T-cell (primary cell): ENCODE data around the gene PLA2G2D. TPM values are rescaled to one million over a fixed set of nuclear protein-coding genes. Genes with fewer than 3 reads are reported as not detected.

Source experiments
- ATAC-seq, 4 experiments: fragments of 200-7000 bp in 3 of 4; fragments of 150-1000 bp in 1 of 4; cut with Tn5 transposase; replicated peaks in 1 of 4; 1 replicate in 3 of 4; 2 replicates in 1 of 4; pipeline ENCODE4 v1.10.0; 2021; ENCODE audit warnings: moderate library complexity in 3 of 4, mild to moderate bottlenecking in 2 of 4, moderate number of reproducible peaks in 1 of 4
- CTCF ChIA-PET, 2 donors: fragments of 300-600 bp; sonication (Branson Sonifier 250); formaldehyde crosslinking; loops; one replicate each; lab custom pipeline; 2022; ENCODE audit warnings: antibody characterized with exemption in 2 of 2; lab: Charles Lee
- POLR2A ChIA-PET, 2 donors: fragments of 300-600 bp; sonication (Branson Sonifier 250); formaldehyde crosslinking; loops; one replicate each; lab custom pipeline; 2022; ENCODE audit warnings: antibody characterized with exemption in 2 of 2; lab: Charles Lee
- DNase-seq, 35 experiments: peaks; one replicate each; pipeline versions ENCODE4 v3.0.0 to v3.0.0-alpha.2; 2013 to 2023
- H3K27ac ChIP-seq: one replicate; pipeline ENCODE4 v1.5.1; 2013; ENCODE audit warnings: low read length
- H3K27me3 ChIP-seq, 2 experiments: replicated peaks in 1 of 2; 1 replicate in 1 of 2; 2 replicates in 1 of 2; pipeline versions ENCODE4 v1.6.1 to v1.7.0; 2013; ENCODE audit warnings: low read length in 1 of 2, mixed read lengths in 1 of 2; ENCODE audit not compliant: control insufficient read depth in 2 of 2, insufficient read depth in 2 of 2; ENCODE audit errors: extremely low read depth in 1 of 2
- H3K36me3 ChIP-seq, 2 donors: 1 replicate in 1 of 2; 2 replicates in 1 of 2; pipeline versions ENCODE4 v1.6.1 to v1.7.0; 2013; ENCODE audit warnings: low read length in 1 of 2; ENCODE audit not compliant: control insufficient read depth in 2 of 2, insufficient read depth in 1 of 2; ENCODE audit errors: extremely low read depth in 1 of 2
- H3K4me1 ChIP-seq, 2 experiments: 1 replicate in 1 of 2; 2 replicates in 1 of 2; pipeline versions ENCODE4 v1.6.1 to v1.7.0; 2013; ENCODE audit warnings: low read length in 2 of 2, mixed read lengths in 1 of 2; ENCODE audit not compliant: insufficient read depth in 2 of 2, control insufficient read depth in 1 of 2; ENCODE audit errors: extremely low read depth in 1 of 2
- H3K4me3 ChIP-seq, 2 donors: 1 replicate in 1 of 2; 2 replicates in 1 of 2; pipeline versions ENCODE4 v1.5.1 to v1.7.0; 2013; ENCODE audit warnings: mild to moderate bottlenecking in 2 of 2, low read length in 1 of 2, moderate library complexity in 1 of 2; ENCODE audit not compliant: control insufficient read depth in 1 of 2; ENCODE audit errors: extremely low read depth in 1 of 2
- H3K9me3 ChIP-seq: 2 replicates; pipeline ENCODE4 v1.7.0; 2013
- H3K27ac Mint-ChIP-seq, 2 donors: one replicate each; pipeline ENCODE4 v1.8.0; 2020 to 2021; ENCODE audit warnings: mild to moderate bottlenecking in 2 of 2, mixed read lengths in 2 of 2
- H3K27me3 Mint-ChIP-seq, 2 donors: one replicate each; pipeline ENCODE4 v1.8.0; 2021 to 2022; ENCODE audit warnings: mixed read lengths in 2 of 2
- H3K36me3 Mint-ChIP-seq: one replicate; pipeline ENCODE4 v1.8.0; 2021; ENCODE audit warnings: mixed read lengths
- H3K4me1 Mint-ChIP-seq, 3 donors: one replicate each; pipeline ENCODE4 v1.8.0; 2020 to 2022; ENCODE audit warnings: mixed read lengths in 3 of 3, mild to moderate bottlenecking in 1 of 3
- H3K4me3 Mint-ChIP-seq, 3 donors: one replicate each; pipeline ENCODE4 v1.8.0; 2020 to 2022; ENCODE audit warnings: mild to moderate bottlenecking in 3 of 3, mixed read lengths in 3 of 3, moderate library complexity in 3 of 3
- H3K9me3 Mint-ChIP-seq, 3 donors: one replicate each; pipeline ENCODE4 v1.8.0; 2020 to 2022; ENCODE audit warnings: mixed read lengths in 3 of 3
- WGBS: methylation state at CpG from one replicate; pipeline ENCODE4 v1.1.5; 2013; ENCODE audit warnings: missing lambda C conversion rate; ENCODE audit not compliant: insufficient coverage; 5-methylcytosine and 5-hydroxymethylcytosine counted together
- total RNA-seq, 35 experiments: library from RNA in 6 of 35; stranded (reverse) in 6 of 35; fragments of 120-200 nt in 1 of 35; gene quantifications; one replicate each; pipeline versions ENCODE4 v1.2.1 to v1.2.4 and lab custom pipeline; 2013 to 2026

Gene PLA2G2D
- total RNA-seq, 5 donors from 2014 or later (not counting 1 experiment from before 2014, with no cell fraction given): not detected

- ChIA-PET CTCF (no interaction called here), POLR2A (no interaction called here)
- 69% methylated on average over 4 of the region's 9 CpGs for WGBS
- Mint-ChIP-seq H3K27me3 (peaks cover 11 to 16% of the 10 kb centered on the region in 2 donors), H3K36me3 (no peaks in the 10 kb centered on the region), H3K27ac (no peak within 1 kb of the TSS), H3K4me1 (no peaks in the 10 kb centered on the region), H3K9me3 (no peaks in the 10 kb centered on the region), H3K4me3 (no peak within 1 kb of the TSS)
- no peaks in the 10 kb centered on the region for H3K36me3 ChIP-seq
- no peak within 1 kb of the TSS for H3K4me3 ChIP-seq
- no peaks in the 10 kb centered on the region for H3K4me1 ChIP-seq
- peaks cover 0 to 28% of the 10 kb centered on the region in 2 experiments for H3K27me3 ChIP-seq
- no peaks in the 10 kb centered on the region for H3K9me3 ChIP-seq
- DNase-seq: no peak
- no peak within 1 kb of the TSS for H3K27ac ChIP-seq
- no peak for ATAC-seq
Measured at GRCh38 chr1:20138961-20139550, 19.7 kb upstream of the PLA2G2D start, which contains the start of gene PLA2G2F. Gene PLA2G2F (plus strand): TSS chr1:20139323. CDS start chr1:20139428, 105 bp downstream.

DNA sequence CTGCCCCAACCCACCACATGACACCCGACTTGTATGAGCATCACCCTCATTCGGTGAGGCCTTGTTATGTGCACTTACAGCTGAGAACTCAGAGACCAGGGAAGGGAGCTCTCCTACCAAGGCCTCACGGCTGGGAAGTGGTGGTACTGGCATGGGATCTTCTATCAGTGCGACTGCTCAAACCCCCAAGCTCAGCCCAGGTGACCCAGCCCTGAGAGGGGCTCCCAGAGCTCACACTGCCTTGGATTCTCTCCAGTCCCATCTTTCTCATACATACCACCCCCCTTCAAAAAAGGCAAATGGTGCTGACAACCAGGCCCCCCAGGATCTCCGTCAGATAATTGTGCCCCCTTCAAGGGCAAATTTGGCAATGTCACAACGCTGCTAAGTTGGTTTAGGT is 19.0 kb upstream of the PLA2G2D start:
- Mint-ChIP-seq H3K9me3 (no peaks in the 10 kb centered on the region), H3K36me3 (no peaks in the 10 kb centered on the region), H3K4me3 (no peak overlapping the region), H3K27me3 (peaks cover 16% of the 10 kb centered on the region in 2 donors), H3K27ac (no peak overlapping the region), H3K4me1 (no peaks in the 10 kb centered on the region)
- Histone ChIP-seq H3K4me3 (no peak overlapping the region), H3K27ac (no peak overlapping the region), H3K36me3 (no peaks in the 10 kb centered on the region), H3K4me1 (no peaks in the 10 kb centered on the region), H3K9me3 (no peaks in the 10 kb centered on the region), H3K27me3 (peaks cover 0 to 29% of the 10 kb centered on the region in 2 experiments)
- ChIA-PET CTCF (no interaction called here), POLR2A (no interaction called here)
- ATAC-seq (no peak), DNase-seq (no peak)
- WGBS: 100% methylated on average over 1 of the region's 6 CpGs

GRCh38 chr1:20137604-20138003 is 18.3 kb upstream of the PLA2G2D start:
- no peaks in the 10 kb centered on the region for H3K4me1 ChIP-seq
- Mint-ChIP-seq H3K36me3 (no peaks in the 10 kb centered on the region), H3K27me3 (peaks cover 16 to 19% of the 10 kb centered on the region in 2 donors), H3K4me3 (no peak overlapping the region), H3K9me3 (no peaks in the 10 kb centered on the region), H3K27ac (no peak overlapping the region), H3K4me1 (no peaks in the 10 kb centered on the region)
- no peak overlapping the region for H3K4me3 ChIP-seq
- DNase-seq: no peak
- H3K27ac ChIP-seq: no peak overlapping the region
- POLR2A ChIA-PET: no interaction called here
- WGBS: 100% methylated on average over 1 of the region's 1 CpG
- H3K9me3 ChIP-seq: no peaks in the 10 kb centered on the region
- ATAC-seq: no peak
- no peaks in the 10 kb centered on the region for H3K36me3 ChIP-seq
- CTCF ChIA-PET: no interaction called here
- H3K27me3 ChIP-seq: peaks cover 0 to 24% of the 10 kb centered on the region in 2 experiments

DNA sequence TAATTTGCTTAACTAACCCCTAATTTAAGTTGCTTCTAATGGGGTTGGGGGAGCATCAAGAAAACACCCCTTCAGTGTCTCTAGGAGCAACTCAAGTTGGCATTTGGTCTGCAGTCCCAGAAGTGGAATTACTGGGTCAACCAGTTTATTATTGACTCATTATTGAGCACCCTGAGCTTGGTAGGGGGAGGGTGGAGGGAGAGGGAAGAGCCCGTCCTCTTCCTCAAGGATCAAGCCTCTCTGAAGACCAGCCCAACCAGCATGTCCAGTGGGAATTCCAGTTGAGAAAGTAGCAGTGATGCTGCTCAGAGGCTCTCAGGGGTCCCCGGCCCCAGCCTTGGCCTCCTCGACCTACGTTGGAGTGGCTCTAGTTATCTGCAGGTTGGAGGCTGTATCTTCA is 17.7 kb upstream of the PLA2G2D start:
- Histone ChIP-seq H3K4me3 (no peak overlapping the region), H3K27ac (no peak overlapping the region), H3K27me3 (peaks cover 0 to 21% of the 10 kb centered on the region in 2 experiments), H3K4me1 (no peaks in the 10 kb centered on the region), H3K9me3 (no peaks in the 10 kb centered on the region), H3K36me3 (no peaks in the 10 kb centered on the region)
- Mint-ChIP-seq H3K36me3 (no peaks in the 10 kb centered on the region), H3K4me1 (no peaks in the 10 kb centered on the region), H3K27me3 (peaks cover 16 to 22% of the 10 kb centered on the region in 2 donors), H3K9me3 (peaks cover 0 to 3% (median 0%) of the 10 kb centered on the region in 3 donors), H3K4me3 (no peak overlapping the region), H3K27ac (no peak overlapping the region)
- DNase-seq: no peak
- ChIA-PET POLR2A (no interaction called here), CTCF (no interaction called here)
- WGBS: 85% methylated on average over 4 of the region's 4 CpGs
- ATAC-seq: no peak

DNA sequence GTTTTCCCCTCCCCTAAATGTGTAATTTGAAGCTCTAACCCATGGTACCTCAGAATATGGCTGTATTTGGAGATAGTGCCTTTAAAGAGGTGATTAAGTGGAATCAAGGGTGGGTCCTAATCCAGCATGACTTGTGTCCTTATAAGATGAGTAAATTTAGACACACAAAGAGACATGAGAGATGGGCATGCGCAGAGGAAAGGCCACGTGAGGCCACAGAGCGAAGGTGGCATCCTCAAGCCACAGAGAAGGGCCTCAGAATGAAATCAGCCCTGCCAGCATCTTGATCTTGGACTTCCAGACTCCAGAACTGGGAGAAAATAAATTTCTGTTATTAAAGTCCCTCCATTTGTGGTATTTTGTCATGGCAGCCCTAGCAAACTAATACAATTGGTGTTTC is 16.9 kb upstream of the PLA2G2D start:
- peaks cover 0 to 3% (median 0%) of the 10 kb centered on the region in 3 donors for H3K9me3 Mint-ChIP-seq
- 100% methylated on average over 2 of the region's 3 CpGs for WGBS
- no peak for ATAC-seq

DNA sequence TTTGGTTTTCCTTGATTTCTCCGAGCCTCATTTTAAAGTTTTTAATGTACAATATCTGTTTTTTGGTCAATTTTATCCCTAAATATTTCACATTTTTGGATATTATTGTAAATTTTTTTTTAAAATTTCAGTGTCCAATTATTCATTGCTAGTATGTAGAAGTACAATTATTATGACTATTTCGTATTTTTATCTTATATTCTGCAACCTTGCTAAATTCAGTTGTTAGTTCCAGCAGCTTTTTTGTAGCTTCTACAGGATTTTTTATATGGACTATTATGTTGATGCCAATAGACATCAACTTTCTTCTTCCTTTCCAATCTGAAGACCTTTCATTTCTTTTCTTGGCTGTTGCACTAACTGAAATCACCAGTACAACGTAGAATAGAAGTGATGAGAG is 15.7 kb upstream of the PLA2G2D start:
- H3K27ac ChIP-seq: no peak overlapping the region
- Mint-ChIP-seq H3K4me3 (no peak overlapping the region), H3K27me3 (peaks cover 11 to 15% of the 10 kb centered on the region in 2 donors), H3K36me3 (no peaks in the 10 kb centered on the region), H3K4me1 (no peaks in the 10 kb centered on the region), H3K27ac (no peak overlapping the region), H3K9me3 (peaks cover 0 to 3% (median 1%) of the 10 kb centered on the region in 3 donors)
- DNase-seq (no peak), ATAC-seq (no peak)
- no peaks in the 10 kb centered on the region for H3K9me3 ChIP-seq
- H3K4me3 ChIP-seq: no peak overlapping the region
- peaks cover 0 to 16% of the 10 kb centered on the region in 2 experiments for H3K27me3 ChIP-seq
- ChIA-PET POLR2A (no interaction called here), CTCF (no interaction called here)
- no CpG with 5 or more reads among the region's 3 CpGs for WGBS
- no peaks in the 10 kb centered on the region for H3K36me3 ChIP-seq
- no peaks in the 10 kb centered on the region for H3K4me1 ChIP-seq

More for the DNA sequence above, 16.9 kb upstream of the PLA2G2D start:
- Mint-ChIP-seq H3K4me1 (no peaks in the 10 kb centered on the region), H3K4me3 (no peak overlapping the region), H3K27ac (no peak overlapping the region), H3K27me3 (peaks cover 16 to 23% of the 10 kb centered on the region in 2 donors), H3K36me3 (no peaks in the 10 kb centered on the region)
- Histone ChIP-seq H3K4me1 (no peaks in the 10 kb centered on the region), H3K27me3 (peaks cover 0 to 17% of the 10 kb centered on the region in 2 experiments), H3K4me3 (no peak overlapping the region), H3K36me3 (no peaks in the 10 kb centered on the region), H3K9me3 (no peaks in the 10 kb centered on the region), H3K27ac (no peak overlapping the region)
- CTCF ChIA-PET: no interaction called here
- POLR2A ChIA-PET: no interaction called here
- DNase-seq: no peak
